Thoracic aorta (tissue), 2 donors: ENCODE data around the gene ROR1. TPM values are rescaled to one million over a fixed set of nuclear protein-coding genes. Genes with fewer than 3 reads are reported as not detected.
"Not testable (repeated sequence)": the region's sequence is repeated elsewhere in the genome, so short reads cannot be mapped to it uniquely, and the experiment has no call there.

ENCODE experiments used
- ATAC-seq: fragments of 150-250 bp; one replicate; pipeline ENCODE4 v1.8.0; 2017; ENCODE audit warnings: low read depth; ENCODE audit not compliant: insufficient number of reproducible peaks, low FRiP score
- DNase-seq: peaks from one replicate; pipeline ENCODE4 v3.0.0-alpha.2; 2020; ENCODE audit warnings: low spot score
- H3K27ac ChIP-seq, 2 donors: fragments of 200-600 bp; sonication (generic); 1 replicate in 1 of 2; 2 replicates in 1 of 2; pipeline ENCODE4 v1.5.1; 2016; ENCODE audit warnings: mild to moderate bottlenecking in 2 of 2, moderate library complexity in 2 of 2
- H3K27me3 ChIP-seq: fragments of 200-600 bp; sonication (generic); replicated peaks from 2 replicates; pipeline ENCODE4 v1.6.0; 2016; ENCODE audit warnings: mild to moderate bottlenecking; ENCODE audit not compliant: insufficient read depth
- H3K36me3 ChIP-seq: fragments of 200-600 bp; sonication (generic); one replicate; pipeline ENCODE4 v1.5.1; 2016
- H3K4me1 ChIP-seq, 2 donors: fragments of 200-600 bp; sonication (generic); 1 replicate in 1 of 2; 2 replicates in 1 of 2; pipeline versions ENCODE4 v1.5.1 to v1.6.0; 2016; ENCODE audit warnings: low read depth in 2 of 2, mild to moderate bottlenecking in 1 of 2; ENCODE audit not compliant: control insufficient read depth in 1 of 2
- H3K4me3 ChIP-seq: fragments of 200-600 bp; sonication (generic); 2 replicates; pipeline ENCODE4 v1.5.1; 2016; ENCODE audit warnings: mild to moderate bottlenecking
- H3K9me3 ChIP-seq: fragments of 200-600 bp; sonication (generic); 2 replicates; pipeline ENCODE4 v1.5.1; 2016
- CTCF ChIP-seq: fragments of 200-600 bp; sonication (generic); IDR thresholded peaks from one replicate; pipeline ENCODE4 v1.5.1; 2019; ENCODE audit warnings: antibody characterized with exemption
- total RNA-seq, 2 donors: library from RNA; depleted of rRNA; stranded (reverse); fragments of >200 nt; gene quantifications; one replicate each; pipeline versions ENCODE4 v1.1.0 to v1.2.3, GENCODE V29; 2016

Gene ROR1
- total RNA-seq, 2 donors from 2014 or later = 41.2 to 51.8 TPM

GRCh38 chr1:63784489-63785390 lies 10.9 kb downstream of the ROR1 start:
- ATAC-seq = no peak
- DNase-seq = no peak
- no peak for TF ChIP-seq CTCF
- Histone ChIP-seq H3K36me3 (no peaks in the 10 kb centered on the region), H3K9me3 (no peaks in the 10 kb centered on the region), H3K4me3 (no peak overlapping the region), H3K27ac (no peak overlapping the region), H3K4me1 (peaks cover 16 to 65% of the 10 kb centered on the region in 2 donors), H3K27me3 (no peaks in the 10 kb centered on the region)

DNA sequence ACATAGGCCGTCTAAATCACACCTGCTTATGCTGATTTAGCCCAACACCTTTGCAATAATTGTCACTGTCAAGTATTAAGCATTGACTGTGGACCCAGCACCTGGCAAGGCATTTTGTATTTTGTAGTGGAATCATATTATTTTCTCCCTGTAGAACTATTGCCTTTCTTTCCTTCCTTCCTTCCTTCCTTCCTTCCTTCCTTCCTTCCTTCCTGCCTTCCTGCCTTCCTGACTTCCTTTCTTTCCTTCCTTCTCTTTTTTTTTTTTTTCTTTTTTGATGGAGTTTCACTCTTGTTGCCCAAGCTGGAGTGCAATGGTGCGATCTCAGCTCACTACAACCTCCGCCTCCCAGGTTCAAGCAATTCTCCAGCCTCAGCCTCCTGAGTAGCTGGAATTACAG lies 13.5 kb downstream of the ROR1 start:
- H3K9me3 ChIP-seq, H3K36me3 ChIP-seq, H3K27me3 ChIP-seq, DNase-seq, H3K4me3 ChIP-seq, ATAC-seq, H3K27ac ChIP-seq: not testable (repeated sequence)
- H3K4me1 ChIP-seq = peaks cover 9 to 59% of the 10 kb centered on the region in 2 donors

DNA sequence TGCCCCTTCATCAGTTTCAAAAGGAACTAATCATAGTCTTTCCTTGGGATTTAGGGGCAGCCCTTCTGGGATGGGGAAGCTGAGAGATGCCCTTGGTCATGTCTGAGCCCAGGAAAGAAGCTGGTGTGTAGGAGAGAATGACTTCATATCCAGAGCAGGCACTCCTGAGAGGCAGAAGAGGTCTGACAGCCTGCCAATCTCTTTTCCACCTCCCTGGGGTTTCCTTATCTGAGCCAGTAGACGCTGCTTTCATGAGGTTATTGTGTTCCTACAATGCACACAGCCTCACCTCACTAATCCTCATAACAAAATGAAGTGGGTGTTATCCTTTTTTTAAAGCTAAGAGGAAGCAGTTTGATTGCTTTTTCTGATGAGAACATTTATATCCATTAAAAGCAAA lies 14.1 kb downstream of the ROR1 start:
- Histone ChIP-seq H3K27ac (no peak overlapping the region), H3K9me3 (no peaks in the 10 kb centered on the region), H3K4me1 (peaks cover 9 to 65% of the 10 kb centered on the region in 2 donors), H3K27me3 (no peaks in the 10 kb centered on the region), H3K4me3 (no peak overlapping the region), H3K36me3 (no peaks in the 10 kb centered on the region)
- ATAC-seq = no peak
- no peak for TF ChIP-seq CTCF
- DNase-seq = no peak

- no peak for ATAC-seq
- no peak overlapping the region for H3K27ac ChIP-seq
- no peaks in the 10 kb centered on the region for H3K36me3 ChIP-seq
- no peak for DNase-seq
- H3K4me3 ChIP-seq = no peak overlapping the region
- peaks cover 0 to 59% of the 10 kb centered on the region in 2 donors for H3K4me1 ChIP-seq
- no peak for TF ChIP-seq CTCF
- no peaks in the 10 kb centered on the region for H3K9me3 ChIP-seq
- no peaks in the 10 kb centered on the region for H3K27me3 ChIP-seq
Measured at GRCh38 chr1:63789856-63790605, 16.2 kb downstream of the ROR1 start.

DNA sequence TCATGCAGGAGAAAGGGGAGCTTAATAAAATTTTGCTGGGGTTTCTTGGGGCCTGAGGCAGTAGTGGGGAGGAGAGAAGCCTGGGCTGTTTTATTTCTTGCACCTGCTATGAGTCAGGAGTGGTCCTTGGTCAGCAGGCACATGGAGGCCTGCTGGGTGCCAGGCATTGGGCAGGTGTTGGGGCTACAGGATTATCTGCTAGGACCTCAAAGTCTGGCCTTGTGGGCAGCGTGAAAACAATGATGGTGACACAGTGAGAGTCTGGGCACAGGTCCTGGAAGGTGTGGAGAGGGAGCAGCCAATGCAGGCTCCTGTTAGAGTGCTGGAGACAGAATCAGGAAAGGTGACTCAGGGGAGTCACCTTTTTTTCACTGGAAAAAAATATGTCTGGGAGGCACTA lies 17.2 kb downstream of the ROR1 start:
- no peak for TF ChIP-seq CTCF
- Histone ChIP-seq H3K9me3 (no peaks in the 10 kb centered on the region), H3K4me3 (no peak overlapping the region), H3K36me3 (no peaks in the 10 kb centered on the region), H3K27me3 (no peaks in the 10 kb centered on the region), H3K4me1 (peaks cover 0 to 67% of the 10 kb centered on the region in 2 donors), H3K27ac (no peak overlapping the region)
- DNase-seq = no peak
- no peak for ATAC-seq
